ENCODE data around the gene NOSTRIN. TPM values are rescaled to one million over a fixed set of nuclear protein-coding genes. Genes with fewer than 3 reads are reported as not detected.
A peak's percentile ranks its signal among the peaks of the same experiment; 100 is the strongest.

Gene NOSTRIN
- total RNA-seq, 2 experiments from 2014 or later = not detected

GRCh38 chr2:168896783-168897182, 94.3 kb downstream of the NOSTRIN start:
- no peak overlapping the region for H3K4me3 Mint-ChIP-seq
- H3K36me3 Mint-ChIP-seq = no peaks in the 10 kb centered on the region
- H3K27ac Mint-ChIP-seq = no peak overlapping the region
- CTCF ChIA-PET = no interaction called here
- intact Hi-C loops (cut with micrococcal nuclease) = no loop called here
- peaks cover 2% of the 10 kb centered on the region for H3K27me3 Mint-ChIP-seq
- POLR2A ChIA-PET = no interaction called here
- H3K4me1 Mint-ChIP-seq (ENCODE audit: low read depth) = no peaks in the 10 kb centered on the region
- H3K9me3 Mint-ChIP-seq = no peaks in the 10 kb centered on the region
- DNase-seq = no peak

- H3K4me1 Mint-ChIP-seq (ENCODE audit: low read depth) = no peaks in the 10 kb centered on the region
- intact Hi-C loops (cut with micrococcal nuclease) = no loop called here
- no peak overlapping the region for H3K27ac Mint-ChIP-seq
- H3K36me3 Mint-ChIP-seq = no peaks in the 10 kb centered on the region
- ChIA-PET POLR2A (no interaction called here), CTCF (no interaction called here)
- no peak overlapping the region for H3K4me3 Mint-ChIP-seq
- no peak for DNase-seq
- H3K27me3 Mint-ChIP-seq = peaks cover 2% of the 10 kb centered on the region
- no peaks in the 10 kb centered on the region for H3K9me3 Mint-ChIP-seq
Observed at GRCh38 chr2:168897449-168897848, 95.0 kb downstream of the NOSTRIN start.

GRCh38 chr2:168901003-168901402, 98.6 kb downstream of the NOSTRIN start, which contains the start of gene G6PC2:
Gene G6PC2 (plus strand): TSS chr2:168901291. CDS start chr2:168901332, 41 bp downstream.
- ChIA-PET CTCF (no interaction called here), POLR2A (no interaction called here)
- Mint-ChIP-seq H3K27ac (no peak within 1 kb of the TSS), H3K36me3 (no peaks in the 10 kb centered on the region), H3K4me3 (no peak within 1 kb of the TSS), H3K27me3 (peaks cover 8% of the 10 kb centered on the region), H3K9me3 (no peaks in the 10 kb centered on the region), H3K4me1 (ENCODE audit: low read depth) (no peaks in the 10 kb centered on the region)
- no peak for DNase-seq
- intact Hi-C loops (cut with micrococcal nuclease) = no loop called here

- Mint-ChIP-seq H3K9me3 (no peaks in the 10 kb centered on the region), H3K27me3 (peaks cover 15% of the 10 kb centered on the region), H3K36me3 (no peaks in the 10 kb centered on the region), H3K4me1 (ENCODE audit: low read depth) (no peaks in the 10 kb centered on the region), H3K27ac (no peak overlapping the region), H3K4me3 (no peak overlapping the region)
- CTCF ChIA-PET = interaction anchor here (1.3 kb wide), 1 partner anchor 129 kb away, joined by 3 read pairs; no protein-coding TSS in a partner anchor
- POLR2A ChIA-PET = no interaction called here
- no peak for DNase-seq
- intact Hi-C loops (cut with micrococcal nuclease) = no loop called here
Observed at GRCh38 chr2:168903888-168904287, 101.5 kb downstream of the NOSTRIN start.

GRCh38 chr2:168904358-168904757, 101.9 kb downstream of the NOSTRIN start:
- Mint-ChIP-seq H3K27me3 (peaks cover 15% of the 10 kb centered on the region), H3K4me3 (no peak overlapping the region), H3K27ac (no peak overlapping the region), H3K36me3 (no peaks in the 10 kb centered on the region), H3K4me1 (ENCODE audit: low read depth) (no peaks in the 10 kb centered on the region), H3K9me3 (no peaks in the 10 kb centered on the region)
- intact Hi-C loops (cut with micrococcal nuclease) = no loop called here
- POLR2A ChIA-PET = no interaction called here
- DNase-seq = no peak
- CTCF ChIA-PET = interaction anchor here (0.6 to 1.3 kb wide), 2 partner anchors 130 to 493 kb away, joined by 3 read pairs; no protein-coding TSS in a partner anchor

GRCh38 chr2:168907940-168908662, 105.7 kb downstream of the NOSTRIN start:
- intact Hi-C loops (cut with micrococcal nuclease) = no loop called here
- CTCF ChIA-PET = interaction anchor here (0.6 kb wide), 1 partner anchor 43 kb away, joined by 3 read pairs; no protein-coding TSS in a partner anchor
- Mint-ChIP-seq H3K27me3 (peaks cover 30% of the 10 kb centered on the region), H3K4me1 (ENCODE audit: low read depth) (peaks cover 6% of the 10 kb centered on the region), H3K27ac (no peak overlapping the region), H3K9me3 (no peaks in the 10 kb centered on the region), H3K36me3 (no peaks in the 10 kb centered on the region), H3K4me3 (no peak overlapping the region)
- DNase-seq = no peak
- POLR2A ChIA-PET = no interaction called here

- Mint-ChIP-seq H3K27me3 (peaks cover 37% of the 10 kb centered on the region), H3K4me3 (no peak overlapping the region), H3K9me3 (peaks cover 5% of the 10 kb centered on the region), H3K27ac (no peak overlapping the region), H3K4me1 (ENCODE audit: low read depth) (peaks cover 6% of the 10 kb centered on the region), H3K36me3 (peaks cover 3% of the 10 kb centered on the region)
- no peak for DNase-seq
- ChIA-PET POLR2A (no interaction called here), CTCF (interaction anchor here (1.4 kb wide), 1 partner anchor 564 kb away, joined by 4 read pairs; no protein-coding TSS in a partner anchor)
- intact Hi-C loops (cut with micrococcal nuclease) = no loop called here
Observed at GRCh38 chr2:168910330-168910729, 107.9 kb downstream of the NOSTRIN start.

GRCh38 chr2:168912466-168912865, 110.0 kb downstream of the NOSTRIN start:
- POLR2A ChIA-PET = no interaction called here
- Mint-ChIP-seq H3K4me3 (peak overlapping the region; percentile 38), H3K27ac (no peak overlapping the region), H3K9me3 (peaks cover 14% of the 10 kb centered on the region), H3K4me1 (ENCODE audit: low read depth) (peaks cover 12% of the 10 kb centered on the region), H3K27me3 (peaks cover 30% of the 10 kb centered on the region), H3K36me3 (peaks cover 3% of the 10 kb centered on the region)
- CTCF ChIA-PET = interaction anchor here (1.0 to 1.1 kb wide), 2 partner anchors 566 to 794 kb away, joined by 3 to 4 read pairs; no protein-coding TSS in a partner anchor
- intact Hi-C loops (cut with micrococcal nuclease) = no loop called here
- DNase-seq = no peak

GRCh38 chr2:168912901-168913369, 110.5 kb downstream of the NOSTRIN start:
- CTCF ChIA-PET = interaction anchor here (1.0 to 1.1 kb wide), 2 partner anchors 567 to 794 kb away, joined by 3 to 4 read pairs; no protein-coding TSS in a partner anchor
- DNase-seq = no peak
- POLR2A ChIA-PET = no interaction called here
- H3K36me3 Mint-ChIP-seq = peaks cover 3% of the 10 kb centered on the region
- intact Hi-C loops (cut with micrococcal nuclease) = no loop called here
- peaks cover 12% of the 10 kb centered on the region for H3K4me1 Mint-ChIP-seq (ENCODE audit: low read depth)
- H3K27me3 Mint-ChIP-seq = peaks cover 30% of the 10 kb centered on the region
- H3K27ac Mint-ChIP-seq = no peak overlapping the region
- H3K9me3 Mint-ChIP-seq = peaks cover 14% of the 10 kb centered on the region
- peak overlapping the region; percentile 38 for H3K4me3 Mint-ChIP-seq

GRCh38 chr2:168913495-168913894, 111.1 kb downstream of the NOSTRIN start:
- H3K36me3 Mint-ChIP-seq = peaks cover 3% of the 10 kb centered on the region
- no peak for DNase-seq
- ChIA-PET POLR2A (no interaction called here), CTCF (interaction anchor here (1.1 kb wide), 1 partner anchor 795 kb away, joined by 3 read pairs; no protein-coding TSS in a partner anchor)
- peaks cover 30% of the 10 kb centered on the region for H3K27me3 Mint-ChIP-seq
- peaks cover 14% of the 10 kb centered on the region for H3K9me3 Mint-ChIP-seq
- H3K4me3 Mint-ChIP-seq = no peak overlapping the region
- no peak overlapping the region for H3K27ac Mint-ChIP-seq
- H3K4me1 Mint-ChIP-seq (ENCODE audit: low read depth) = peaks cover 12% of the 10 kb centered on the region
- intact Hi-C loops (cut with micrococcal nuclease) = no loop called here
